GM18951 (cell line): ENCODE measurements around the gene MADCAM1.
"Not testable (repeated sequence)": the region's sequence is repeated elsewhere in the genome, so short reads cannot be mapped to it uniquely, and the experiment has no call there.

Experiments used
- POLR2A ChIP-seq: IDR thresholded peaks from 4 replicates; pipeline ENCODE4 v1.6.1; 2011; ENCODE audit warnings: mild to moderate bottlenecking; ENCODE audit not compliant: insufficient read length, insufficient read depth; ENCODE audit errors: extremely low read depth
- in situ Hi-C: fragments of 300-500 bp; cut with MboI; formaldehyde crosslinking; loops from one replicate; pipeline ENCODE4 v1.12.0; 2022; ENCODE audit warnings: low sequenced_read_pairs, mixed read lengths, inconsistent platforms; ENCODE audit not compliant: unreplicated experiment

The MADCAM1 gene

DNA sequence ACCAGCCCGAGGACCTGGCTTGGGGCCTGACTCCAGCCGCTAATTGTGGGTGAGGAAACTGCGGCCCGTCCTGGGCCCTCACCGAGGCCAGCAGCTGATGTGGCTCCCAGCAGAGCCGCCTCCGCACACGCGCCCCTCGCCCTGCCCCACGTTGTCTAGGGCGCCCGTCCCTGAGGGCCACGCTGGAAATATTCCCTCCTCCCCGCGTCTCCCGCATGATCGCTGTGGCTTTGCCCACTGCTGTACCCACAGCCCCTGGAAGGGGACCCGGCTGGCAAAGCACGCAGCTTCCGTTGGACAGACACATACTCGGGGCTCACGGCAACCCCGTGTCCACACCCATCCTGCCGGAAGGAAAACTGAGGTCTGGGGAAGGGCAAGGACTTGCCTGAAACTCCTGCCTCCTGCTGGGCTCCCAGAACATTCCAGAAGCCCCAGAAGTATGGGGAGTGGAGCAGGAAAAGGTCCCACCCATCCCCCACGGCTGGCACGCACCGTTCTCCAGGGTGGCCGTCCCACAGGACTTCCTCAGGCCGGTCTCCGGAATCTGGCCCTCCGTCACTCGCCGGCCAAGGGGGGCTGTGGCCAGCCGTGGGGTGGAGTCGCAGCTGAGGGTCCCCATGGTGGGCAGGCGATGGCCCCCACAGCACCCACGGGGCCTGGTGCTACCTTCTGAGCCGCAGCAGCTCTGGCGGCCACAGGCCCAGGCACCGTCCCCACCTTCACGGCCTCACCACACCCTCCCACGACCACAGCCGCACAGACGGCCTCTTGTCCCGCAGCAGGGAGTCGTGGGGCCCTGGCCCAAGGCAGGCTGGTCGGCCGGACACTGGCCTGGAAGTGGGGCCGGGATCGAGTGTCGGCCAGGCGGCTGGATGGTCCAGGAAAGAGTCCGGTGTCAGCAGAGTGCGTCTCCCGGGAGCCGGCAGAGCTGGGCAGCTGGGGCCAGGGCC is 21.9 kb upstream of the MADCAM1 start:
- in situ Hi-C loops, result no loop called here
- no peak for TF ChIP-seq POLR2A

GRCh38 chr19:475360-475759 is 20.9 kb upstream of the MADCAM1 start:
- in situ Hi-C loops, result no loop called here

DNA sequence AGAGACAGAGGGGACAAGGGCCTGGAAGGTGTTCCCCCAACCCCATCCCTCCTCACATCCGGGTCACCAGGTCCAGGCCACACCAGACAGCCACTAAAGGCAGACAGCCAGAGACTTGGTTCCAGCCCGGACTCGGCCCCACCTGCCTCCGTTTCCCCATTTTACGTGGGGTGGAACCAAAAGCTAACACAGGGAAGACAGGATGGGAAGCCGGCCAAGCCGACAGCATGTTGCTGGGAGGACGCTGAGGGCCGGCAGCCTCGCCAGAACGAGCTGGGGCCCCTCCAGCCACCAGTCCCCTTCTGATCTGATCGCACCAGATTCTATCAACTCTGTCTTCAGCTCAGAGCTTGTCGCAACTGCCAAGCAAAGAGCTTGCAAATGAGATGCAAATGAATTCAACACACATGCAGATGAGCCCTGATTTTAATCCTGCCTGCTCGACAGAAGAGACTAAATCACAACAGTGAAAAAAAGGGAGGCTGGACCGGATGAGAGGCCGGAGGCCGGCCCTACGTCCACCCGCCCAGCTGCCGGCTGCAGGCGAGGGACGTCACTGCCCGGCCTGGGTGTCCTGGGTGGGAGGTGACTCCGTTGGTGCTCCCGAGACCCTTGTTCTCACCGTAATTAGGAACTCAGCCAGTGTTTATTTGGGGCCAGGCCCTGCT is 17.9 kb upstream of the MADCAM1 start:
- TF ChIP-seq POLR2A, result no peak
- in situ Hi-C loops, result no loop called here

More at GRCh38 chr19:475360-475759, 20.9 kb upstream of the MADCAM1 start:
- TF ChIP-seq POLR2A, result no peak

DNA sequence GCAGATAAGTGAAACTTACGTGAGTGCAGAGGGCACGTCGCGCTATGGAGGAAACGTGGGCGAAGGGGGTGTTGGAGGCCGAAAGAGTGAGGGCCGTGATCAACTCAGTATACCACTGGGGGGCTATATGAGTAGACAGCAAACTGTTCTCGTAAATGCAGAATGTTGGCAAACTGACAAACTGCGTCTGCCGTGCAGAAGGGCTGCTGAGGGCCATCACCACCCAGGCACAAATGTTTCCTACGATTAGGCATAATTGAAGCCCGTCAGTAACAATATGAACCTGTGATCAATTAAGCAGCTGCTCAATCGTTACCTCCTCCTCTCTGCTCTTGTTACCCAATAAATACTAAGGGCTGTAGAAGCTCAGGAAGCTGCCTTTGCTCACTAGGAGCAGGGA is 17.3 kb upstream of the MADCAM1 start:
- no peak for TF ChIP-seq POLR2A
- in situ Hi-C loops, result no loop called here

GRCh38 chr19:480016-480855 is 16.1 kb upstream of the MADCAM1 start:
- in situ Hi-C loops, result no loop called here
- no peak for TF ChIP-seq POLR2A

DNA sequence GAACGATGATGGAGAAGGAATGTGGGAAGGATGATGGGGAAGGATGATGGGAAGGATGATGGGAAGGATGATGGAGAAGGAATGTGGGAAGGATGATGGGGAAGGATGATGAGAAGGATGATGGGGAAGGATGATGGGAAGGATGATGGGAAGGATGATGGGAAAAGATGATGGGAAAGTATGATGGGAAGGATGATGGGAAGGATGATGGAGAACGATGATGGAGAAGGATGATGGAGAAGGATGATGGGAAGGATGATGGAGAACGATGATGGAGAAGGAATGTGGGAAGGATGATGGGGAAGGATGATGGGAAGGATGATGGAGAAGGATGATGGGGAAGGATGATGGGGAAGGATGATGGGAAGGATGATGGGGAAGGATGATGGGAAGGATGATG is 15.2 kb upstream of the MADCAM1 start:
- in situ Hi-C loops, result not testable (repeated sequence)

DNA sequence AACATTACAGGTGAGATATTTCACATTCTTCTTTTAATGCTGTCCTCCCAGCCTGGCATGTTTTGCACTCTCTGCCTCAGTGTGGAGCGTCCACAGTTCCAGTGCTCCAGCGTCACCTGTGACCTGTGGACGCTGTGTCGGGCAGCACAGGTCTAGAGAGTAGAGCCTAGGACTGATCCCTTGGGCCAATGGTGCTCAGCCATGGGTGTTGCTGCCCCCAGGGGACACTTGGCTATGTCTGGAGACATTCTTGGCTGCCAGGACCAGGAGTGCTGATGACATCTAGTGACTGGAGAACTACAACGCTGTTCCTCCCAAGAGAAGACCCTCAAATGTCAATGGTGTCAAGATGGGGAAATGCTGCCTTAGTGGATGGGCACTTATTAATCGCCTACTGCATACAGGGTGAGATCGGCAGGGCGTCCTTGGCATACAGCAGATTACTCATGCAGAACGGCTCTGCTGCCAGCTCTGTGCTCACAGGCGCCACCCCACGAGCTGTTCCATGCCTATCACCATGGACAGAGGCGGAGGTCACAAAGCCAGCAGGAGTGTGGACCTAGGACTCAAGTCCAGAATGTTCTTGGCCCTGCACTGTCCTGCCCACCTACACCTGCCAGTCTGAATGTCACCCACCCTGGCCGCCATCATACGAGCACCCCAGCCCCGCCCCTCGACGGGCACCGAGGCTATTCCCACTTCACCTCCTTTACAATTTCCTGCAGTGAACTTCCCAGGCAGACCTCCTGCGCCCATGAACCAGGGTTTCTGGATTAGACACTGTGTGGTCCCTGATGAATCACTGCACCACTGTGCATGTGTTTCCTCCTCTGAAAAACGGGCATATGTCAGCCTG is 13.9 kb upstream of the MADCAM1 start:
- in situ Hi-C loops, result no loop called here
- TF ChIP-seq POLR2A, result no peak

- in situ Hi-C loops, result no loop called here
- TF ChIP-seq POLR2A, result no peak
Measured at GRCh38 chr19:483332-484072, 12.8 kb upstream of the MADCAM1 start.

- no peak for TF ChIP-seq POLR2A
- in situ Hi-C loops, result no loop called here
Measured at GRCh38 chr19:484494-484893, 11.8 kb upstream of the MADCAM1 start.

- in situ Hi-C loops, result no loop called here
- TF ChIP-seq POLR2A, result no peak
Measured at GRCh38 chr19:485077-485476, 11.2 kb upstream of the MADCAM1 start.

- in situ Hi-C loops, result no loop called here
- no peak for TF ChIP-seq POLR2A
Measured at GRCh38 chr19:485583-486236, 10.6 kb upstream of the MADCAM1 start.
